K562 (cell line): ENCODE measurements around the gene ACHE. TPM values are rescaled to one million over a fixed set of nuclear protein-coding genes. Genes with fewer than 3 reads are reported as not detected.

ENCODE experiments used
- KLF1 ChIP-seq: fragments of 450-650 bp; IDR thresholded peaks from 2 replicates; pipeline ENCODE4 v1.6.1; 2016; ENCODE audit warnings: missing genetic modification characterization, missing compliant biosample characterization
- NEUROD1 ChIP-seq: fragments of 150-350 bp; IDR thresholded peaks from 2 replicates; pipeline ENCODE4 v1.6.1; 2014; ENCODE audit warnings: borderline replicate concordance, low read length, low read depth; ENCODE audit not compliant: partially characterized antibody
- NR4A1 ChIP-seq, 2 experiments: fragments of 250-450 bp in 1 of 2; fragments of 450-650 bp in 1 of 2; sonication (Bioruptor Pico) in 1 of 2; IDR thresholded peaks; 2 replicates each; pipeline versions ENCODE4 v1.4.0 to v1.6.1; 2016 to 2020; ENCODE audit warnings: mild to moderate bottlenecking in 2 of 2, missing compliant biosample characterization in 1 of 2, missing genetic modification characterization in 1 of 2, moderate library complexity in 1 of 2
- TAF1 ChIP-seq: IDR thresholded peaks from 2 replicates; pipeline ENCODE4 v1.6.1; 2011; ENCODE audit warnings: mild to moderate bottlenecking, low read length, moderate library complexity; ENCODE audit not compliant: insufficient read depth, control insufficient read depth, severe bottlenecking; ENCODE audit errors: extremely low read depth
- polyA plus RNA-seq, 8 experiments: library from polyadenylated mRNA; depleted of rRNA in 4 of 8; stranded (reverse) in 5 of 8; unstranded in 3 of 8; fragments of >200 nt; fragmentation: Nextera tagmentation in 2 of 8; fragmentation: Illumina TruSeq in 1 of 8; extraction: Ambion mirVana in 2 of 8; extraction: Trizol in 1 of 8; gene quantifications; 2 replicates each; pipeline versions ENCODE4 v1.2.1 to v1.2.3, GENCODE V29; 2011 to 2014; ENCODE audit warnings: inconsistent platforms in 1 of 8, missing spikeins in 1 of 8
- total RNA-seq, 7 experiments: library from RNA; depleted of rRNA in 6 of 7; stranded (reverse); fragments of >200 nt in 6 of 7; fragmentation: Illumina TruSeq in 2 of 7; extraction: Trizol in 2 of 7; gene quantifications; 2 replicates each; pipeline versions ENCODE4 v1.2.1 to v1.2.3, GENCODE V29; 2011 to 2021; ENCODE audit warnings: low replicate concordance in 1 of 7
- TF ChIP-seq, protein P1 (sequence below): fragments of 450-650 bp; IDR thresholded peaks from 2 replicates; pipeline ENCODE4 v1.6.1; 2017; ENCODE audit warnings: antibody characterized with exemption, mild to moderate bottlenecking
- TF ChIP-seq, protein P2 (sequence below): fragments of 250-450 bp; sonication (Bioruptor Pico); IDR thresholded peaks from 2 replicates; pipeline ENCODE4 v1.8.0; 2022; ENCODE audit warnings: moderate library complexity, mild to moderate bottlenecking, inconsistent platforms
- TF ChIP-seq, protein P3 (sequence below): fragments of 450-650 bp; formaldehyde crosslinking; conservative IDR thresholded peaks from 2 replicates; pipeline ENCODE4 v1.4.0; 2022; ENCODE audit warnings: mild to moderate bottlenecking, missing genetic modification characterization
- TF ChIP-seq, protein P4 (sequence below): fragments of 200-400 bp; formaldehyde crosslinking; IDR thresholded peaks from 2 replicates; pipeline ENCODE4 v1.6.1; 2017; ENCODE audit warnings: mild to moderate bottlenecking, low read depth, low read length, moderate library complexity
- TF ChIP-seq, protein P5 (sequence below): sonication (generic); formaldehyde crosslinking; IDR thresholded peaks from 2 replicates; pipeline ENCODE4 v1.8.1; 2023; ENCODE audit warnings: mild to moderate bottlenecking, missing genetic modification reagents
- TF ChIP-seq, protein P6 (sequence below): conservative IDR thresholded peaks from 2 replicates; pipeline ENCODE4 v1.6.1; 2011; ENCODE audit warnings: low read depth, mild to moderate bottlenecking, low read length; ENCODE audit not compliant: control insufficient read depth

Gene ACHE
- total and polyA plus RNA-seq, 9 of the 15 experiments (the other 6 are each of a cell fraction or from before 2014, with no cell fraction given): 0.04 to 8.8 (median 1.9) TPM

DNA sequence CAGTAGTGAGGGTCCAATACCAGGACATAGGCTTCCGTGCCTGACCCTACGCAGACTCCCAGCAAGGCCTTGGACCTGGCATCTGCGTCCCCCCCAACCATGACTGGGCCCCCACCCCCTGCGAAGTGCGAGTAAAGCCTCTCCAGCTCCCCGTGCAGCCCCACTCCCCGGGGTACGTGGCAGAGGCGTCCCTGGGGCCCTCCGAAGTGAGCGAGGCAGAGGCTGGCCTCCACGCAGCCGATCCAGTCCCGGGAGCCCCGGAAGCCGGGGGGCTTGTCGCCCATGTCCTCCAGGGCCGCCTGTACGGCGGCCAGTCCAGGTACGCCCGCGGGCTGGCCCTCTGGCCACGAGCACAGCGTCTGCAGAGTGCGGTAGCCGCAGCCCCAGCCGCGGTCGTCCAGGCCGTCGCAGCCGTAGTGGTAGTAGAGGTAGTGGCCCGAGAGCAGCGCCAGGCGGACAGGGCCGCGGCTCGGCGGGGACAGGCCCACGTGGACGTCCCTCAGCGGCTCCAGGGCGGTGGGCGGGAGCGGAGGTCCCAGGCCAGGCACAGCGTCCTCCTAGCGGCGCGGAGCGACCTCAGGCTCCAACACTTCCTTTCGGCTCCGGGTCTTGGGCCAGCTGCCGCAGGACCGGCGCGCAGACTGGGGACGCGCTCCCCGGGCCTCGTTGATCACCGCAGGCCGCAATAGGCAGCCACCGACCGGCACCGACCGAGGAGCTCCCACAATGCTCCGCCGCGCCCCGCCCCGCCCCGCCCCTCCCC, 6.5 kb downstream of the ACHE start, which contains the start of gene UFSP1 (continued):
- TF ChIP-seq NEUROD1 (peak; percentile 9), KLF1 (tag) (peak; percentile 46; the same call in 1 of the 2 replicates), NR4A1 (CRISPR knock-in tag; IDR thresholded peaks at IDR 0.05) (peak; percentile 44; the same call in 1 of the 2 replicates), NR4A1 (tag; IDR thresholded peaks at IDR 0.05) (peak; percentile 84), TAF1 (peak; percentile 79)
- TF ChIP-seq, protein P1, sequence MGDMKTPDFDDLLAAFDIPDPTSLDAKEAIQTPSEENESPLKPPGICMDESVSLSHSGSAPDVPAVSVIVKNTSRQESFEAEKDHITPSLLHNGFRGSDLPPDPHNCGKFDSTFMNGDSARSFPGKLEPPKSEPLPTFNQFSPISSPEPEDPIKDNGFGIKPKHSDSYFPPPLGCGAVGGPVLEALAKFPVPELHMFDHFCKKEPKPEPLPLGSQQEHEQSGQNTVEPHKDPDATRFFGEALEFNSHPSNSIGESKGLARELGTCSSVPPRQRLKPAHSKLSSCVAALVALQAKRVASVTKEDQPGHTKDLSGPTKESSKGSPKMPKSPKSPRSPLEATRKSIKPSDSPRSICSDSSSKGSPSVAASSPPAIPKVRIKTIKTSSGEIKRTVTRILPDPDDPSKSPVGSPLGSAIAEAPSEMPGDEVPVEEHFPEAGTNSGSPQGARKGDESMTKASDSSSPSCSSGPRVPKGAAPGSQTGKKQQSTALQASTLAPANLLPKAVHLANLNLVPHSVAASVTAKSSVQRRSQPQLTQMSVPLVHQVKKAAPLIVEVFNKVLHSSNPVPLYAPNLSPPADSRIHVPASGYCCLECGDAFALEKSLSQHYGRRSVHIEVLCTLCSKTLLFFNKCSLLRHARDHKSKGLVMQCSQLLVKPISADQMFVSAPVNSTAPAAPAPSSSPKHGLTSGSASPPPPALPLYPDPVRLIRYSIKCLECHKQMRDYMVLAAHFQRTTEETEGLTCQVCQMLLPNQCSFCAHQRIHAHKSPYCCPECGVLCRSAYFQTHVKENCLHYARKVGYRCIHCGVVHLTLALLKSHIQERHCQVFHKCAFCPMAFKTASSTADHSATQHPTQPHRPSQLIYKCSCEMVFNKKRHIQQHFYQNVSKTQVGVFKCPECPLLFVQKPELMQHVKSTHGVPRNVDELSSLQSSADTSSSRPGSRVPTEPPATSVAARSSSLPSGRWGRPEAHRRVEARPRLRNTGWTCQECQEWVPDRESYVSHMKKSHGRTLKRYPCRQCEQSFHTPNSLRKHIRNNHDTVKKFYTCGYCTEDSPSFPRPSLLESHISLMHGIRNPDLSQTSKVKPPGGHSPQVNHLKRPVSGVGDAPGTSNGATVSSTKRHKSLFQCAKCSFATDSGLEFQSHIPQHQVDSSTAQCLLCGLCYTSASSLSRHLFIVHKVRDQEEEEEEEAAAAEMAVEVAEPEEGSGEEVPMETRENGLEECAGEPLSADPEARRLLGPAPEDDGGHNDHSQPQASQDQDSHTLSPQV: peak; percentile 97
- TF ChIP-seq, protein P2, sequence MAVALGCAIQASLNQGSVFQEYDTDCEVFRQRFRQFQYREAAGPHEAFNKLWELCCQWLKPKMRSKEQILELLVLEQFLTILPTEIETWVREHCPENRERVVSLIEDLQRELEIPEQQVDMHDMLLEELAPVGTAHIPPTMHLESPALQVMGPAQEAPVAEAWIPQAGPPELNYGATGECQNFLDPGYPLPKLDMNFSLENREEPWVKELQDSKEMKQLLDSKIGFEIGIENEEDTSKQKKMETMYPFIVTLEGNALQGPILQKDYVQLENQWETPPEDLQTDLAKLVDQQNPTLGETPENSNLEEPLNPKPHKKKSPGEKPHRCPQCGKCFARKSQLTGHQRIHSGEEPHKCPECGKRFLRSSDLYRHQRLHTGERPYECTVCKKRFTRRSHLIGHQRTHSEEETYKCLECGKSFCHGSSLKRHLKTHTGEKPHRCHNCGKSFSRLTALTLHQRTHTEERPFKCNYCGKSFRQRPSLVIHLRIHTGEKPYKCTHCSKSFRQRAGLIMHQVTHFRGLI (CRISPR knock-in tag): no peak
- TF ChIP-seq, protein P3, sequence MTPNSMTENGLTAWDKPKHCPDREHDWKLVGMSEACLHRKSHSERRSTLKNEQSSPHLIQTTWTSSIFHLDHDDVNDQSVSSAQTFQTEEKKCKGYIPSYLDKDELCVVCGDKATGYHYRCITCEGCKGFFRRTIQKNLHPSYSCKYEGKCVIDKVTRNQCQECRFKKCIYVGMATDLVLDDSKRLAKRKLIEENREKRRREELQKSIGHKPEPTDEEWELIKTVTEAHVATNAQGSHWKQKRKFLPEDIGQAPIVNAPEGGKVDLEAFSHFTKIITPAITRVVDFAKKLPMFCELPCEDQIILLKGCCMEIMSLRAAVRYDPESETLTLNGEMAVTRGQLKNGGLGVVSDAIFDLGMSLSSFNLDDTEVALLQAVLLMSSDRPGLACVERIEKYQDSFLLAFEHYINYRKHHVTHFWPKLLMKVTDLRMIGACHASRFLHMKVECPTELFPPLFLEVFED: no peak; the same call in 1 of the 2 replicates
- TF ChIP-seq, protein P4, sequence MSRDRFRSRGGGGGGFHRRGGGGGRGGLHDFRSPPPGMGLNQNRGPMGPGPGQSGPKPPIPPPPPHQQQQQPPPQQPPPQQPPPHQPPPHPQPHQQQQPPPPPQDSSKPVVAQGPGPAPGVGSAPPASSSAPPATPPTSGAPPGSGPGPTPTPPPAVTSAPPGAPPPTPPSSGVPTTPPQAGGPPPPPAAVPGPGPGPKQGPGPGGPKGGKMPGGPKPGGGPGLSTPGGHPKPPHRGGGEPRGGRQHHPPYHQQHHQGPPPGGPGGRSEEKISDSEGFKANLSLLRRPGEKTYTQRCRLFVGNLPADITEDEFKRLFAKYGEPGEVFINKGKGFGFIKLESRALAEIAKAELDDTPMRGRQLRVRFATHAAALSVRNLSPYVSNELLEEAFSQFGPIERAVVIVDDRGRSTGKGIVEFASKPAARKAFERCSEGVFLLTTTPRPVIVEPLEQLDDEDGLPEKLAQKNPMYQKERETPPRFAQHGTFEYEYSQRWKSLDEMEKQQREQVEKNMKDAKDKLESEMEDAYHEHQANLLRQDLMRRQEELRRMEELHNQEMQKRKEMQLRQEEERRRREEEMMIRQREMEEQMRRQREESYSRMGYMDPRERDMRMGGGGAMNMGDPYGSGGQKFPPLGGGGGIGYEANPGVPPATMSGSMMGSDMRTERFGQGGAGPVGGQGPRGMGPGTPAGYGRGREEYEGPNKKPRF: no peak
- TF ChIP-seq, protein P5, sequence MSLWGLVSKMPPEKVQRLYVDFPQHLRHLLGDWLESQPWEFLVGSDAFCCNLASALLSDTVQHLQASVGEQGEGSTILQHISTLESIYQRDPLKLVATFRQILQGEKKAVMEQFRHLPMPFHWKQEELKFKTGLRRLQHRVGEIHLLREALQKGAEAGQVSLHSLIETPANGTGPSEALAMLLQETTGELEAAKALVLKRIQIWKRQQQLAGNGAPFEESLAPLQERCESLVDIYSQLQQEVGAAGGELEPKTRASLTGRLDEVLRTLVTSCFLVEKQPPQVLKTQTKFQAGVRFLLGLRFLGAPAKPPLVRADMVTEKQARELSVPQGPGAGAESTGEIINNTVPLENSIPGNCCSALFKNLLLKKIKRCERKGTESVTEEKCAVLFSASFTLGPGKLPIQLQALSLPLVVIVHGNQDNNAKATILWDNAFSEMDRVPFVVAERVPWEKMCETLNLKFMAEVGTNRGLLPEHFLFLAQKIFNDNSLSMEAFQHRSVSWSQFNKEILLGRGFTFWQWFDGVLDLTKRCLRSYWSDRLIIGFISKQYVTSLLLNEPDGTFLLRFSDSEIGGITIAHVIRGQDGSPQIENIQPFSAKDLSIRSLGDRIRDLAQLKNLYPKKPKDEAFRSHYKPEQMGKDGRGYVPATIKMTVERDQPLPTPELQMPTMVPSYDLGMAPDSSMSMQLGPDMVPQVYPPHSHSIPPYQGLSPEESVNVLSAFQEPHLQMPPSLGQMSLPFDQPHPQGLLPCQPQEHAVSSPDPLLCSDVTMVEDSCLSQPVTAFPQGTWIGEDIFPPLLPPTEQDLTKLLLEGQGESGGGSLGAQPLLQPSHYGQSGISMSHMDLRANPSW: peak; percentile 91; the same call in 1 of the 2 replicates
- TF ChIP-seq, protein P6, sequence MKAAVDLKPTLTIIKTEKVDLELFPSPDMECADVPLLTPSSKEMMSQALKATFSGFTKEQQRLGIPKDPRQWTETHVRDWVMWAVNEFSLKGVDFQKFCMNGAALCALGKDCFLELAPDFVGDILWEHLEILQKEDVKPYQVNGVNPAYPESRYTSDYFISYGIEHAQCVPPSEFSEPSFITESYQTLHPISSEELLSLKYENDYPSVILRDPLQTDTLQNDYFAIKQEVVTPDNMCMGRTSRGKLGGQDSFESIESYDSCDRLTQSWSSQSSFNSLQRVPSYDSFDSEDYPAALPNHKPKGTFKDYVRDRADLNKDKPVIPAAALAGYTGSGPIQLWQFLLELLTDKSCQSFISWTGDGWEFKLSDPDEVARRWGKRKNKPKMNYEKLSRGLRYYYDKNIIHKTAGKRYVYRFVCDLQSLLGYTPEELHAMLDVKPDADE: peak; percentile 83
